ENCODE results near the gene KPNA1.

KPNA1 gene

DNA sequence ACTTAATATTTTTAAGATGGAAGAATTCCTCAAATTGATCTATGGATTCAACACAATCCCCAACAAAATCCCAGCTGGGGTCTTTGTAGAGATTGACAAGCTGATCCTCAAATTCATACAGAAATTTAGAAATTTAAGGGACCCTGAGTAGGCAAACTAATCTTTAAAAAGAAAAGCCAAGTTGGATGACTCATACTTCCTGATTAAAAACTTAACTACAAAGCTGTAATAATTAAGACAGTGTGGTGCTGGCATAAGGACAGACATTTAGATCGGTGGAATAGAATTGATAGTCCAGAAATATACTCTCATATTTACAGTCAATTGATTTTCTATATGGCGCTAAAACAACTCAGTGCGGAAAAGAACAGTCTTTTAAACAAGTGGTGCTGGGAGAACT, 119.2 kb downstream of the KPNA1 start:
- TF ChIP-seq CTCF (IDR thresholded peaks at IDR 0.05; ENCODE audit: borderline replicate concordance, insufficient read depth, low read depth, low read length): no peak
- H3K4me3 ChIP-seq (ENCODE audit: low read depth, low read length): no peak overlapping the region

DNA sequence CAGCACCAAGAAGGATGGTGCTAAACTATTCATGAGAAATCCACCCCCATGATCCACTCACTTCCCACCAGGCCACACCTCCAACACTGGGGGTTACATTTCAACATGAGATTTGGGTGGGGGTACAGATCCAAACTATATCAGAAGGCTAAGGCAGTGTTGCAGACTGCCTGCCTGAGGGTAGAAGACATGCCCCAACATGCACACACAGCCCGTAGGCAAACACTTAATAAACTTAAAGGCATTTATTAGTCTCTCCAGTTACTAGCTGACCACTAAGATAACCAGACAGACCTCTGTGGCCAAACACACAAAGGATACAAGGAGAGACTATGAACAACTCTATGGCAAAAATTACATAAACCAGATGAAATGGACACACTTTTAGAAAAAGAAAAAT, 120.6 kb downstream of the KPNA1 start:
- H3K4me3 ChIP-seq (ENCODE audit: low read depth, low read length): no peak overlapping the region
- TF ChIP-seq CTCF (IDR thresholded peaks at IDR 0.05; ENCODE audit: borderline replicate concordance, insufficient read depth, low read depth, low read length): no peak

GRCh38 chr3:122392868-122393844, 121.6 kb downstream of the KPNA1 start:
- no peak overlapping the region for H3K4me3 ChIP-seq (ENCODE audit: low read depth, low read length)
- peak; percentile 46; the same call in 1 of the 2 replicates for TF ChIP-seq CTCF (IDR thresholded peaks at IDR 0.05; ENCODE audit: borderline replicate concordance, insufficient read depth, low read depth, low read length)

DNA sequence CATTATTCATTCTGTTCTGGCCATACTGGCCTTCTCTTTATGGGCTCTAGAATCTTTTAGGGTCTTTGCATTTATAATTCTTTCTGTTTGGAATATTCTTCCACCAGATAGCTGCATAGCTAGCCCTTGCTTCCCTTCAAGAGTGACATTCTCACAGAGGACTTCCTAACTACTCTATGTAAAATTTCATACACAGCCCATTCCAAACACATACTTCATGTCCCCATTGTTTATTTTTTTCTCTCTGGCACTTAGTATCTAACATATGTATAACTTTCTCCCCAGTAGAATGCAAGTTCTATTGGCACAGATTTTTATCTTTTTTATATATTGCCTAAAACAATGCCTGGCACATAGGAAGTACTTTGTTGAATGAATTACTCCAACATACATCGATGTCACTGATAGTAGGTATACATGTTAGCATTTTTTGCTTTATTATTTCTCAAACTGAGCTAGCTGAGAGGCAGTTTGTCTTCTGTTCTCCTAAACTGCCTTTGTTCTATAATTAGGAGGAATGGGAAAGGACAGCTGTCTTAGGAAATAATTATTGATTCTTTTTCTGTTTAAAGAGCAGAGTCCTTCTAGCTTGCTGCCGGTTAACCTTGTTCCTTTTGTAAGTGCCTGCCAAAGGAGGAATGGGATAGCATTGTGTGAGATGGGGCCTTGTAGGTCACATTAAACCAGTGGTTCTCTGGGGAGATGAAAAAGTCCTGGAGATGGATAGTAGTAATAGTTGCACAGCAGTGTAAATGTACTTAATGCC, 122.9 kb downstream of the KPNA1 start:
- no peak overlapping the region for H3K4me3 ChIP-seq (ENCODE audit: low read depth, low read length)
- no peak for TF ChIP-seq CTCF (IDR thresholded peaks at IDR 0.05; ENCODE audit: borderline replicate concordance, insufficient read depth, low read depth, low read length)

DNA sequence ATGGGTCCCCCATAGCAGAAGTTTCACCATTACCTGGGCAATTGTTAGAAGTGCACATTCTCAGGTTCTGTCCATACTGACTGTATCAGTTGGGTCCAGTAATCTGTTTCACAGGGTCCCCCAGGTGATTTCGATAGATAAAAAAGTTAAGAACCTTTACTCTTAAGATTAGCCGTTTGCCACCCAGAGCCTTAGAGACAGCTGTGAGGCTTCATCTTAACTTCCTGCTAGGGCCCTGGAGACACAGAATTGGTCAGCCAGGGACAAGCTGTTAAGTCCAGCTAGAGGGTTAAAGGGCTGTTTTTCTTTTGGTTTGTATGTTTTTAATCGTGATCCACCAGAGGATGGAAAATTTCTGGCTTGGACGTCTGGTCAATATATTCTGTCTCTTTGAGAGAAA, 124.1 kb downstream of the KPNA1 start:
- no peak for TF ChIP-seq CTCF (IDR thresholded peaks at IDR 0.05; ENCODE audit: borderline replicate concordance, insufficient read depth, low read depth, low read length)
- H3K4me3 ChIP-seq (ENCODE audit: low read depth, low read length): no peak overlapping the region

- no peak overlapping the region for H3K4me3 ChIP-seq (ENCODE audit: low read depth, low read length)
- no peak for TF ChIP-seq CTCF (IDR thresholded peaks at IDR 0.05; ENCODE audit: borderline replicate concordance, insufficient read depth, low read depth, low read length)
Measured at GRCh38 chr3:122389892-122390291, 124.8 kb downstream of the KPNA1 start.

All from GM12875 (cell line).